Suprapubic skin (tissue), 4 donors: ENCODE results near the gene SPC25. TPM values are rescaled to one million over a fixed set of nuclear protein-coding genes. Genes with fewer than 3 reads are reported as not detected.
"Not testable (repeated sequence)": the region's sequence is repeated elsewhere in the genome, so short reads cannot be mapped to it uniquely, and the experiment has no call there.

ENCODE experiments used
- DNase-seq, 2 donors: peaks; one replicate each; pipeline ENCODE4 v3.0.0-alpha.2; 2019; ENCODE audit warnings: low spot score in 2 of 2
- H3K27ac ChIP-seq: fragments of 200-600 bp; sonication (generic); one replicate; pipeline ENCODE4 v1.5.1; 2019
- H3K27me3 ChIP-seq: fragments of 200-600 bp; sonication (generic); one replicate; pipeline ENCODE4 v1.5.1; 2019
- H3K36me3 ChIP-seq: fragments of 200-600 bp; sonication (generic); one replicate; pipeline ENCODE4 v1.5.1; 2019
- H3K4me1 ChIP-seq: fragments of 200-600 bp; sonication (generic); one replicate; pipeline ENCODE4 v1.5.1; 2019
- H3K4me3 ChIP-seq: fragments of 200-600 bp; sonication (generic); one replicate; pipeline ENCODE4 v1.5.1; 2019; ENCODE audit warnings: mild to moderate bottlenecking
- H3K9me3 ChIP-seq: fragments of 200-600 bp; sonication (generic); one replicate; pipeline ENCODE4 v1.5.1; 2019
- EP300 ChIP-seq: sonication (generic); formaldehyde crosslinking; IDR thresholded peaks from one replicate; pipeline ENCODE4 v1.6.1; 2017; ENCODE audit warnings: antibody characterized with exemption
- POLR2A ChIP-seq, 2 donors: fragments of 450-650 bp; IDR thresholded peaks; one replicate each; pipeline ENCODE4 v1.6.1; 2017; ENCODE audit warnings: antibody characterized with exemption in 2 of 2, mild to moderate bottlenecking in 2 of 2, moderate library complexity in 2 of 2
- POLR2AphosphoS5 ChIP-seq, 3 donors: sonication (generic); formaldehyde crosslinking; IDR thresholded peaks; one replicate each; pipeline ENCODE4 v1.6.1; 2017; ENCODE audit warnings: antibody characterized with exemption in 3 of 3
- WGBS: methylation state at CpG from one replicate; pipeline ENCODE4 v1.1.5; 2018; 5-methylcytosine and 5-hydroxymethylcytosine counted together
- total RNA-seq, 4 donors: library from RNA; depleted of rRNA; stranded (reverse); fragments of >200 nt; gene quantifications; one replicate each; pipeline ENCODE4 v1.1.0, GENCODE V29; 2016
- TF ChIP-seq, protein P1 (sequence below), 2 donors: fragments of 200-600 bp in 1 of 2; fragments of 450-650 bp in 1 of 2; sonication (generic) in 1 of 2; IDR thresholded peaks; one replicate each; pipeline ENCODE4 v1.5.1; 2016 to 2019; ENCODE audit warnings: antibody characterized with exemption in 2 of 2, mild to moderate bottlenecking in 1 of 2, moderate library complexity in 1 of 2

Gene SPC25, protein sequence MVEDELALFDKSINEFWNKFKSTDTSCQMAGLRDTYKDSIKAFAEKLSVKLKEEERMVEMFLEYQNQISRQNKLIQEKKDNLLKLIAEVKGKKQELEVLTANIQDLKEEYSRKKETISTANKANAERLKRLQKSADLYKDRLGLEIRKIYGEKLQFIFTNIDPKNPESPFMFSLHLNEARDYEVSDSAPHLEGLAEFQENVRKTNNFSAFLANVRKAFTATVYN
- total RNA-seq: 1 to 10 TPM in 2 of 4 donors, under 1 TPM in 1, not detected in 1; 0.62 to 4.3 (median 1.2) TPM

DNA sequence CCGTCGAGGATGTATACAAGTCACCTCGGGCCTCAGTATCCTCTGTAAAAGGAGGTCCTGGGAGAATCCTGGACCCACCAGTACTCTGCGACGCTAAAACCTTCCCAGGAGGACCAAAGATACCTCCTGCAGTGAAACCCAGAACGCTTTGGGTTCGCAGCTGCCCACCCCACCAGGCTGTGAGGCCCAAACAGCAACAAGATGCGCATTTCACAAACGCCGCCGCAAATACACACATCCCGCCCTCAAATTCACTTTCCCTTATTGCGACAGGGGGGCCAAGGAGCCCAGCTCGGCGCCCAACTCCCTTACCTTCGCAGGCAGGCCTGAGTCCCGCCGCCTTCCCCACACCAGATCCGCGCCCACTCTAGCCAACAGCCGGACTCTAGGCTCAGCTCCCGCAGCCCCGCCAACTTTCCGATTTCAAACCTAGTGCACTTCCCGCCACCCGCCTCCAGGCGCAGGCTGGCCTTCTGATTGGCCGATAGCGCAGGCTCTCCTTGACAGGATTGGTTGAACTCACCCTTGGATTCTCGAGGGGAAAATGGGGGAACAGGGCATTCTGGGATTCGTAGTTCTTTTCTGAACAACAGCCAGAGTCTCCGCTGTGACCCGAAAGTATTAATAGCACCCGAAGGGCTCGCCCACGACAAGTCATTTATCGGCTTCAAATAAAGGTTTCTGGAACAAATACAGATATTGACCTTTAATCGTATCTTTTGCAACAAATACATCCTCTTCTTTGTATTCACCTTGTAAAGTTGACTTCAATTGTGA is at the start of gene SPC25:
TSS of gene SPC25 (minus strand) at position 425 of the 777 bp plus-strand sequence. CDS start 911 bp downstream, outside the sequence.
- Histone ChIP-seq H3K27me3 (no peaks in the 10 kb centered on the region), H3K27ac (no peak within 1 kb of the TSS), H3K36me3 (no peaks in the 10 kb centered on the region), H3K4me1 (peaks cover 6% of the 10 kb centered on the region), H3K9me3 (no peaks in the 10 kb centered on the region), H3K4me3 (peak within 1 kb of the TSS; percentile 61)
- WGBS: under 1% methylated on average over 26 of the region's 38 CpGs
- TF ChIP-seq EP300: no peak
- TF ChIP-seq POLR2A (IDR thresholded peaks at IDR 0.05): no peak
- peak in 1 of 3 donors; percentile 76 for TF ChIP-seq POLR2AphosphoS5 (IDR thresholded peaks at IDR 0.05)
- DNase-seq: peak; percentile 87 to 90

DNA sequence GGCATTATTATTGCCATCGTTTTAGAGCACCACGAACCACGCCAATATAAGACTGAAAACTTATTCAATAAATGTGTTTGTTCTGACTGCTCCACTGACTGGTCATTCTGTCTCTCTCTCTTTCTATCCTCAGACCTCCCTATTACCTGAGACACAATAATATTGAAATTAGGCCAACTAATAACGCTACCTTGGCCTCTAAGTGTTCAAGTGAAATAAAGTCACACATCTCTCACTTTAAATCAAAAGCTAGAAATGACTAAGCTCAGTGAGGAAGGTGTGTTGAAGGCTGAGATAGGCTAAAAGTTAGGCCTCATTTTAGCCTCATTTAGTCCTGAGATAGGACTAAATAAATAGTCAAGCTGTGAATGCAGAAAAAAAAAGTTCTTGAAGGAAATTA is 49.7 kb upstream of the SPC25 start:
- no peak for DNase-seq
- Histone ChIP-seq H3K36me3 (no peaks in the 10 kb centered on the region), H3K4me1 (no peaks in the 10 kb centered on the region), H3K9me3 (no peaks in the 10 kb centered on the region), H3K4me3 (no peak overlapping the region), H3K27ac (no peak overlapping the region), H3K27me3 (no peaks in the 10 kb centered on the region)
- TF ChIP-seq POLR2A (IDR thresholded peaks at IDR 0.05): no peak
- TF ChIP-seq POLR2AphosphoS5 (IDR thresholded peaks at IDR 0.05): no peak
- TF ChIP-seq, protein P1, sequence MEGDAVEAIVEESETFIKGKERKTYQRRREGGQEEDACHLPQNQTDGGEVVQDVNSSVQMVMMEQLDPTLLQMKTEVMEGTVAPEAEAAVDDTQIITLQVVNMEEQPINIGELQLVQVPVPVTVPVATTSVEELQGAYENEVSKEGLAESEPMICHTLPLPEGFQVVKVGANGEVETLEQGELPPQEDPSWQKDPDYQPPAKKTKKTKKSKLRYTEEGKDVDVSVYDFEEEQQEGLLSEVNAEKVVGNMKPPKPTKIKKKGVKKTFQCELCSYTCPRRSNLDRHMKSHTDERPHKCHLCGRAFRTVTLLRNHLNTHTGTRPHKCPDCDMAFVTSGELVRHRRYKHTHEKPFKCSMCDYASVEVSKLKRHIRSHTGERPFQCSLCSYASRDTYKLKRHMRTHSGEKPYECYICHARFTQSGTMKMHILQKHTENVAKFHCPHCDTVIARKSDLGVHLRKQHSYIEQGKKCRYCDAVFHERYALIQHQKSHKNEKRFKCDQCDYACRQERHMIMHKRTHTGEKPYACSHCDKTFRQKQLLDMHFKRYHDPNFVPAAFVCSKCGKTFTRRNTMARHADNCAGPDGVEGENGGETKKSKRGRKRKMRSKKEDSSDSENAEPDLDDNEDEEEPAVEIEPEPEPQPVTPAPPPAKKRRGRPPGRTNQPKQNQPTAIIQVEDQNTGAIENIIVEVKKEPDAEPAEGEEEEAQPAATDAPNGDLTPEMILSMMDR (IDR thresholded peaks at IDR 0.05): no peak
- TF ChIP-seq EP300: no peak
- 92% methylated on average over 4 of the region's 4 CpGs for WGBS

DNA sequence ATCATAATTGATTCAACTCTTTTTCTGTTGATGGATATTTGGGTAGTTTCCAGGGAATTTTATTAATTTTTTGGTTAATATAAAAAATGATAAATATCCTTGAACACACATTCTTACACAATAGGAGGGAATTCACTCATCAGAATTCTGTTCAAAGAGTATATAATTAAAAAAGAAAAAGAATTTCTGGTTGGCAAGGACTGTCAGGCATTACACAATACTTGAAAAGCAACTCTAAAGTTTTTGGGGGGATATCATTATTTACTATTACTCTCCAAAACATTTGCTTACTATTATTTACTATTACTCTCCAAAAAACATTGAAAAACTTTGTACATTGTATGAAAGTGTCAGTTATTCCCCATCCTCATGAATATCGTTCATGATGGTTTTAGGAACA is 48.8 kb upstream of the SPC25 start:
- WGBS: 95% methylated on average over 1 of the region's 1 CpG
- no peak overlapping the region for H3K4me3 ChIP-seq
- no peaks in the 10 kb centered on the region for H3K4me1 ChIP-seq
- no peaks in the 10 kb centered on the region for H3K9me3 ChIP-seq
- H3K27me3 ChIP-seq: no peaks in the 10 kb centered on the region
- TF ChIP-seq POLR2AphosphoS5 (IDR thresholded peaks at IDR 0.05) (no peak), POLR2A (IDR thresholded peaks at IDR 0.05) (no peak), EP300 (no peak)
- TF ChIP-seq, protein P1 (IDR thresholded peaks at IDR 0.05): no peak
- H3K27ac ChIP-seq: no peak overlapping the region
- no peak for DNase-seq
- H3K36me3 ChIP-seq: no peaks in the 10 kb centered on the region

DNA sequence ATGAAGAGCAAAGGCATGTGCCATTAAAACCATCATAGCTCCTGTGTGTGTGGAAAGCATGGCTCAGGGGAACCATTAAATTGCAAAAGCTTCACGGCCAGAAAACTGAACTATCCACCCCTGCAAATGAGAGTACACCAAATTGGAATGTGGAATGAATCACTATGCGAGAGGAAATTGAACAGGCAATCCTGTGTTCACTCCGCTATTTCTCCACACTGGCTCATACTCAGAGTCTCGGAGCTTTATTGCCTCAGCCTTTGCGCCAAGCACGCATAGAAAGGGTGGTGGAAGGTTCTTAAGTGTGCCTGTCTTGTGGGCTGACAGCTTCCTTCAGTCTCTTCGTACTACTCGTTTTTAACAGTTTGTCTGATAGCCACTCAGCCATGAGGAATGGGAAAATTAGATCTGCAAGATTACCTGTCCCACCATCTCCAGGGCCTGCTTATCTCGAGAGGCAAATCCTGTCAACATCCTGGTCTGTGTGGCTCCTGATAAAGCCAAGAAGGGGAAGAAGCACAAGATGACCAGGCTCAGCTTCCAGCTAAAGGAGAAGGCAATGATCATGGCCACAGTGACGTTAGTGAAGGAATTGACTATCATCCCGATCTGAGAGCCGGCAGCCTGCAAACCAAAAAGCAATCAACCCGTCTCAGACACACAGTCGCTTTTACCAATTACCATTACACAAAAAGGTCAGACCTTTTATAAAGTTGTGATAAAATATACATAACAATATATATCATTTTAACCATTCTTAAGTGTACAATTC is 45.8 kb upstream of the SPC25 start:
- Histone ChIP-seq H3K4me3 (no peak overlapping the region), H3K9me3 (no peaks in the 10 kb centered on the region), H3K4me1 (no peaks in the 10 kb centered on the region), H3K36me3 (no peaks in the 10 kb centered on the region), H3K27me3 (no peaks in the 10 kb centered on the region), H3K27ac (no peak overlapping the region)
- WGBS: 86% methylated on average over 14 of the region's 14 CpGs
- no peak for DNase-seq
- no peak for TF ChIP-seq EP300

DNA sequence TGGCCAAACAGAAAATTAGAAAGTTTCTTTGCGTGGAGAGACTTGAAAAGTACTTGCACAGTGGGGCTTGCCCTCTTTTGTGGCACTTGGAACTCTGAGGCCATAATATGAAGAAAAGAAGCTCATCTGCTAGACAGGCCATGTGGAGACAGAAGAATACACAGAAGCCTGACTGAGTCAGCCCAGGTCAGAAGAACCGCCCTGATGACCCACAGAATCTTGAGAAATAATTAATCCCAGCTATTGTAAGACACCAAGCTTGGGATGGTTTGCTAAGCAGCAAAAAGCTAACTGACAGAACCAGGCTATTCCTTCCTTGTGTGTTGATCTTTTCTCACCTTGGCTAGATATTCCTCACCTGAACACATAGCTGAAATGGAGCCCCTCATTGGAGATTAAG is 44.6 kb upstream of the SPC25 start:
- 92% methylated on average over 2 of the region's 2 CpGs for WGBS
- DNase-seq: no peak
- Histone ChIP-seq H3K4me3 (no peak overlapping the region), H3K27ac (no peak overlapping the region), H3K4me1 (no peaks in the 10 kb centered on the region), H3K9me3 (no peaks in the 10 kb centered on the region), H3K27me3 (no peaks in the 10 kb centered on the region), H3K36me3 (no peaks in the 10 kb centered on the region)
- TF ChIP-seq EP300 (no peak), POLR2AphosphoS5 (IDR thresholded peaks at IDR 0.05) (no peak)
- TF ChIP-seq, protein P1 (IDR thresholded peaks at IDR 0.05): no peak

DNA sequence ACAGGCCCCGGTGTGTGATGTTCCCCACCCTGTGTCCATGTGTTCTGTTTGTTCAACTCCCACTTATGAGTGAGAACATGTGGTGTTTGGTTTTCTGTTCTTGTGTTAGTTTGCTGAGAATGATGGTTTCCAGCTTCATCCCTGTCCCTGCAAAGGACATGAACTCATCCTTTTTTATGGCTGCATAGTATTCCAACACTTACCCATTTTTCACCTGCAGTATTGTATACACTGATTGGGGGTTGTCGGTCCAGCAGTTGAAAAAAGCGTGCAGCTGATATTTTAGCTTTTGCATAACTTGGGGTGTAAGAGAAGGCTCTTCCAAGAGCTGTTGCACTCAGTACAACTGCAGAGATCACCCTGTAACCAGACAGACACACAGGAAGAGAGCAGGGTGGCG is 41.9 kb upstream of the SPC25 start:
- H3K4me1 ChIP-seq, H3K4me3 ChIP-seq, H3K27me3 ChIP-seq, H3K9me3 ChIP-seq, H3K36me3 ChIP-seq, H3K27ac ChIP-seq, DNase-seq: not testable (repeated sequence)
- 89% methylated on average over 4 of the region's 4 CpGs for WGBS
